GM12864 (cell line): ENCODE data around the gene PIGN.

Source experiments
- DNase-seq: peaks from one replicate; pipeline ENCODE4 v3.0.0-alpha.2; 2011; ENCODE audit warnings: low read depth
- H3K4me3 ChIP-seq: 2 replicates; pipeline ENCODE4 v1.5.1; 2011; ENCODE audit warnings: mild to moderate bottlenecking, low read depth, low read length, control low read depth
- CTCF ChIP-seq: IDR thresholded peaks from 2 replicates; pipeline ENCODE4 v1.5.1; 2011; ENCODE audit warnings: low read depth, mild to moderate bottlenecking, moderate library complexity, low read length, control low read depth, inconsistent platforms; ENCODE audit errors: missing control alignments

PIGN gene

DNA sequence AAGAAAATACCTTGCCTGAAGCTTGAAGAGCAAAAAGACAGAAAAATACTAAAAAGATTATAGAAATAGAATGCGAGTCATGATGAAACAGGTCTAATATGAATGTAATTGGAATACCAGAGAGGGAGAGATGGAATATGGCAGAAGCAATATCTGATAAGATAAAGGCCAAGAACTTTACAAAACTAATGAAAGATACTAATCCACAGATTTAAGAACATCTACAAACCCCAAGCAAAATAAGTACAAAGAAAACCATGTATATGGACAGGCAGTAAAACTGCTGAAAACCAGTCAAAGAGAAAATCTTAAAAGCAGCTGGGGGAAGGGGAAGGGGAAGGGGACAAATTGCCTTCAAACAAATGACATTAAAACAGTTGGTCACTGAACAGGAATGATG, 67.0 kb downstream of the PIGN start:
- DNase-seq: no peak
- TF ChIP-seq CTCF: no peak
- H3K4me3 ChIP-seq: no peak overlapping the region

- no peak overlapping the region for H3K4me3 ChIP-seq
- DNase-seq: no peak
- no peak for TF ChIP-seq CTCF
Measured at GRCh38 chr18:62118328-62118727, 68.5 kb downstream of the PIGN start.

- no peak for TF ChIP-seq CTCF
- H3K4me3 ChIP-seq: no peak overlapping the region
- no peak for DNase-seq
Measured at GRCh38 chr18:62109676-62110075, 77.2 kb downstream of the PIGN start.

- no peak for DNase-seq
- TF ChIP-seq CTCF: no peak
- H3K4me3 ChIP-seq: no peak overlapping the region
Measured at GRCh38 chr18:62107881-62108280, 79.0 kb downstream of the PIGN start.

DNA sequence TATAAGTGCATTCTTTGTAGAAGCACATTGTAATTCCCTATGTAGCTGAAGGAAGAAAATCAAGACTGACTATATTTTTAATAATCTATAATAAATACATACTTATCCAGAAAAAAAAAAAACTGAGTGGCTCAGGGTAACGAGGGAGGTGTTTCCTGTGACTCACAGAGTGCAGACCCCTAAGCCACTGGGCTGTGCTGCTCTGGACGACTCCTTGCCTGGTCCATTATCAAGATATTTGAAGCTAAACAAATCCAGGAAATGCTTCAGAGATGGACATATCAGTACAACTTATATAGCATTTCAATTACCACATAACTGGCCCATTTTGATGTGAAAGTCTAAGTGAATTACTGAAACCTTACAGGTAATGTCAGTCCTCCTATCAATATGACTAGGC, 80.6 kb downstream of the PIGN start:
- no peak for DNase-seq
- H3K4me3 ChIP-seq: no peak overlapping the region
- TF ChIP-seq CTCF: no peak

DNA sequence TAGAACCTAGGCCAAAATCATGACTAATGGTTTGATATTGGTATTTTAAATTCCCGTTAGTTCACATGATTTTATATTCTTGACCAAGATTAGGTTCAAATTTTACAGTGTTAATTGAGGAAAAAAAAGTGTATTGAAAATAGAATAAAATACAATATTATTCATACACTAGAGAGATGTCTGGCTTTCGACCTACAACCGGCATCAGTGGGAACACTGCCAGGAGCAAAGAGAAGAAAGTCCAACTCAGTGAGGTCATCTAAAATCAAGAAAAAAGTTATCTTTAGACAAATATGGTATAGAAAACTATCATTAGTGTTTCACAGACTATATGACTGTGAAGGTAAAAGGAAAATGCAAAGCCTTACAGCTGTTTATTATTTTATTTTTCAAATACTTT, 81.5 kb downstream of the PIGN start:
- TF ChIP-seq CTCF: no peak
- H3K4me3 ChIP-seq: no peak overlapping the region
- no peak for DNase-seq

- no peak for TF ChIP-seq CTCF
- DNase-seq: peak; percentile 1
Measured at GRCh38 chr18:62102221-62102620, 84.6 kb downstream of the PIGN start.

More at GRCh38 chr18:62102221-62102620, 84.6 kb downstream of the PIGN start:
- no peak overlapping the region for H3K4me3 ChIP-seq
